A673 (cell line): ENCODE data around the gene TP53BP2.

Source experiments
- EZH2 ChIP-seq: fragments of 200-600 bp; sonication (generic); IDR thresholded peaks from 2 replicates; pipeline ENCODE4 v1.6.1; 2017; ENCODE audit warnings: borderline replicate concordance, low read depth, mild to moderate bottlenecking, mixed read lengths, antibody characterized with exemption, low read length; ENCODE audit not compliant: poor library complexity, severe bottlenecking
- TF ChIP-seq, protein P1 (sequence below): fragments of 300-800, 200-600 bp; sonication (generic); conservative IDR thresholded peaks from 2 replicates; pipeline ENCODE4 v1.5.1; 2017; ENCODE audit warnings: low read depth, mild to moderate bottlenecking, antibody characterized with exemption, low read length, moderate library complexity, mixed read lengths

GRCh38 chr1:223780318-223780717, 65.4 kb downstream of the TP53BP2 start:
- no peak for TF ChIP-seq EZH2
- TF ChIP-seq, protein P1, sequence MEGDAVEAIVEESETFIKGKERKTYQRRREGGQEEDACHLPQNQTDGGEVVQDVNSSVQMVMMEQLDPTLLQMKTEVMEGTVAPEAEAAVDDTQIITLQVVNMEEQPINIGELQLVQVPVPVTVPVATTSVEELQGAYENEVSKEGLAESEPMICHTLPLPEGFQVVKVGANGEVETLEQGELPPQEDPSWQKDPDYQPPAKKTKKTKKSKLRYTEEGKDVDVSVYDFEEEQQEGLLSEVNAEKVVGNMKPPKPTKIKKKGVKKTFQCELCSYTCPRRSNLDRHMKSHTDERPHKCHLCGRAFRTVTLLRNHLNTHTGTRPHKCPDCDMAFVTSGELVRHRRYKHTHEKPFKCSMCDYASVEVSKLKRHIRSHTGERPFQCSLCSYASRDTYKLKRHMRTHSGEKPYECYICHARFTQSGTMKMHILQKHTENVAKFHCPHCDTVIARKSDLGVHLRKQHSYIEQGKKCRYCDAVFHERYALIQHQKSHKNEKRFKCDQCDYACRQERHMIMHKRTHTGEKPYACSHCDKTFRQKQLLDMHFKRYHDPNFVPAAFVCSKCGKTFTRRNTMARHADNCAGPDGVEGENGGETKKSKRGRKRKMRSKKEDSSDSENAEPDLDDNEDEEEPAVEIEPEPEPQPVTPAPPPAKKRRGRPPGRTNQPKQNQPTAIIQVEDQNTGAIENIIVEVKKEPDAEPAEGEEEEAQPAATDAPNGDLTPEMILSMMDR: no peak
